ACC112 (cell line): Measurements from ENCODE around the gene CNGA2.

ENCODE experiments used
- H2AFZ ChIP-seq: fragments of 200-600 bp; sonication (generic); one replicate; pipeline ENCODE4 v1.6.0; 2017; ENCODE audit warnings: antibody characterized with exemption, low read length; ENCODE audit not compliant: unreplicated experiment
- H3K27ac ChIP-seq: fragments of 200-600 bp; sonication (generic); 2 replicates; pipeline ENCODE4 v1.5.1; 2014; ENCODE audit warnings: low read depth, mild to moderate bottlenecking, antibody characterized with exemption, low read length, moderate library complexity
- H3K27me3 ChIP-seq: fragments of 200-600 bp; sonication (generic); 2 replicates; pipeline ENCODE4 v1.6.1; 2014; ENCODE audit warnings: mild to moderate bottlenecking, antibody characterized with exemption, low read length, moderate library complexity, mixed read lengths; ENCODE audit not compliant: insufficient read depth
- H3K36me3 ChIP-seq: fragments of 200-600 bp; sonication (generic); 2 replicates; pipeline ENCODE4 v1.6.1; 2016; ENCODE audit warnings: mild to moderate bottlenecking, antibody characterized with exemption, low read length, moderate library complexity, mixed read lengths; ENCODE audit not compliant: insufficient read depth
- H3K4me1 ChIP-seq: fragments of 200-600 bp; sonication (generic); one replicate; pipeline ENCODE4 v1.6.1; 2016; ENCODE audit warnings: low read length, mixed read lengths; ENCODE audit not compliant: insufficient read depth, unreplicated experiment, control insufficient read depth
- H3K4me3 ChIP-seq: fragments of 200-600 bp; sonication (generic); 2 replicates; pipeline ENCODE4 v1.5.1; 2014; ENCODE audit warnings: mild to moderate bottlenecking, low read depth, low read length
- H3K79me2 ChIP-seq: fragments of 200-600 bp; sonication (generic); one replicate; pipeline ENCODE4 v1.6.0; 2016; ENCODE audit warnings: low read length; ENCODE audit not compliant: control insufficient read depth, unreplicated experiment, insufficient read depth

The CNGA2 gene

DNA sequence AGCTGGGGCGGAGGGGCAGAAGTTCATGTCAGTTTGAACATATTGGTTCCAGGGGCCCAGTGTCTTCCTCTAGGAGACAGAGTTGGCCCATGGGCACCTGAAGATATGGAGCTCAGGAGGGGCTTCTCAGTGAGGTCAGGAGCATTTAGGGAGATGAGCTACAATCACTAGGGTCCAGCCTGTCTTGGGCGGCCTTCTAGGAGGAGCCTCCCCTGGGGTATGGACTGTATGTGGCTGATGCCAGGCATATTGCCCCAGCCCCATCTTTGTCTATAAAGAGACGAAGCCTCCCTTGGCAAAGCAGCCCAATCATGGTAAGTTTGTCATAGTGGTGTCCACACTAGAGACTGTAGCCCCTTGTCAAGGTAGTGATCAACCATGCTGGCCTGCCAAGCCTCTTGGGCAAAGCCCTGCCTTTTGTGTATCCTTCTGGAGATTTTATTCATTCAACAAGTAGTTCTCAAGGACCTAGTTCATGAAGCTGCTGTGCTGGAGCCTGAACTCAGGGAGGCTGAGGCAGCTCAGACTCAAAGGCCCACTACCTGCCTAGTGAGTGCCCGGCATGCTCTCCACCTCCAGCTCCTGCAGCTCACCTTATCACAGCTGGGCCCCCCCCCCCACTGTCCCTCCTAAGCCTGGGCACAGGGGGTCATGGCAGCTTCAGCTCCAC, 5.4 kb upstream of the CNGA2 start:
- Histone ChIP-seq H2AFZ (no peak overlapping the region), H3K4me1 (no peaks in the 10 kb centered on the region), H3K36me3 (no peaks in the 10 kb centered on the region), H3K79me2 (no peaks in the 10 kb centered on the region), H3K27me3 (no peaks in the 10 kb centered on the region), H3K4me3 (no peak overlapping the region), H3K27ac (no peak overlapping the region)

GRCh38 chrX:151735219-151735618, 673 bp downstream of the CNGA2 start:
- H2AFZ ChIP-seq: no peak overlapping the region
- H3K4me1 ChIP-seq: no peaks in the 10 kb centered on the region
- H3K27me3 ChIP-seq: no peaks in the 10 kb centered on the region
- no peak overlapping the region for H3K4me3 ChIP-seq
- H3K79me2 ChIP-seq: no peaks in the 10 kb centered on the region
- H3K27ac ChIP-seq: no peak overlapping the region
- H3K36me3 ChIP-seq: no peaks in the 10 kb centered on the region

- Histone ChIP-seq H2AFZ (no peak overlapping the region), H3K27ac (no peak overlapping the region), H3K36me3 (no peaks in the 10 kb centered on the region), H3K79me2 (no peaks in the 10 kb centered on the region), H3K4me1 (no peaks in the 10 kb centered on the region), H3K4me3 (no peak overlapping the region), H3K27me3 (no peaks in the 10 kb centered on the region)
These were observed 2.1 kb downstream of the CNGA2 start for GRCh38 chrX:151736685-151737084.

DNA sequence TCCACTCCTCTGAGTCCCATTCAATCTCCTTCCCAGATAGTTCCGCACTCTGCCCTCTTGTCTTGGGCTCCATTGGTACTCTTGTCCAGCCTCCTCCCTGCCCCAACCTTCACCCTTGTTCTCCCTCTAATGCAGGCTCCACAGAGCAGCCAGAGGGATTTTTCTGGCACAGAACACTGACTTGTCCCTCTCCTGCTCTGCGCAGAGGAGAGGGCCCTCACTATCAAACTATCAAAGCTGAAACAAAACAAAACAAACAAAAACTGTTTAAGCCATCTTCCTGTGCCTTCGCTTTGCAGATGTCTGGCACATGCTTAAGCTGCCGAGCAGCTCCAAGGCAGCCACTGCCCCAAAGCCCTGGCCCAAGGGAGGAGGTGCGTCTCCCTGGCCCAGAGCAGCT, 2.9 kb downstream of the CNGA2 start:
- Histone ChIP-seq H3K27ac (no peak overlapping the region), H3K4me1 (no peaks in the 10 kb centered on the region), H3K27me3 (no peaks in the 10 kb centered on the region), H3K4me3 (no peak overlapping the region), H2AFZ (no peak overlapping the region), H3K79me2 (no peaks in the 10 kb centered on the region), H3K36me3 (no peaks in the 10 kb centered on the region)

DNA sequence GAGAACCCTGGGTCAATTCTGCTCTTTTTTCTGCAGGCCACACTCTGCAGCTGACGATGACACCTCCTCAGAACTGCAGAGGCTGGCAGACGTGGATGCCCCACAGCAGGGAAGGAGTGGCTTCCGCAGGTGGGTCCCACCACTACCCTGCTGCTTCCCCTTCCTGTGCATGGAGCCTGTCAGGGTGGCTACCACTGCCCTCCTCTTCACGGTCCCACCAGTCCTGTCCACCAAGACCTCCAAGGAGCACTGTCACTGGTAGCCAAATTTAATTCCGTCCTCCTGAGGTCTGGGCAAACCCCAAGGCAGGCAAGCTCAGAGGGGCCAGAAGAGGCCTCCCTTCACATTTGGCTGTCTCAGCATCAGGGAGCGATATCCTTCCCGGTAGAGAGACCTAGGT, 4.2 kb downstream of the CNGA2 start:
- Histone ChIP-seq H3K36me3 (no peaks in the 10 kb centered on the region), H3K4me3 (no peak overlapping the region), H3K4me1 (no peaks in the 10 kb centered on the region), H3K79me2 (no peaks in the 10 kb centered on the region), H3K27ac (no peak overlapping the region), H3K27me3 (no peaks in the 10 kb centered on the region), H2AFZ (no peak overlapping the region)

- Histone ChIP-seq H3K36me3 (no peaks in the 10 kb centered on the region), H3K27ac (no peak overlapping the region), H3K79me2 (no peaks in the 10 kb centered on the region), H3K4me1 (no peaks in the 10 kb centered on the region), H3K4me3 (no peak overlapping the region), H2AFZ (no peak overlapping the region), H3K27me3 (no peaks in the 10 kb centered on the region)
These were observed 7.1 kb downstream of the CNGA2 start for GRCh38 chrX:151741606-151742005.

- no peak overlapping the region for H3K4me3 ChIP-seq
- H3K27ac ChIP-seq: no peak overlapping the region
- no peaks in the 10 kb centered on the region for H3K27me3 ChIP-seq
- no peaks in the 10 kb centered on the region for H3K36me3 ChIP-seq
- H2AFZ ChIP-seq: no peak overlapping the region
- H3K79me2 ChIP-seq: no peaks in the 10 kb centered on the region
- no peaks in the 10 kb centered on the region for H3K4me1 ChIP-seq
These were observed 7.8 kb downstream of the CNGA2 start for GRCh38 chrX:151742311-151742710.

DNA sequence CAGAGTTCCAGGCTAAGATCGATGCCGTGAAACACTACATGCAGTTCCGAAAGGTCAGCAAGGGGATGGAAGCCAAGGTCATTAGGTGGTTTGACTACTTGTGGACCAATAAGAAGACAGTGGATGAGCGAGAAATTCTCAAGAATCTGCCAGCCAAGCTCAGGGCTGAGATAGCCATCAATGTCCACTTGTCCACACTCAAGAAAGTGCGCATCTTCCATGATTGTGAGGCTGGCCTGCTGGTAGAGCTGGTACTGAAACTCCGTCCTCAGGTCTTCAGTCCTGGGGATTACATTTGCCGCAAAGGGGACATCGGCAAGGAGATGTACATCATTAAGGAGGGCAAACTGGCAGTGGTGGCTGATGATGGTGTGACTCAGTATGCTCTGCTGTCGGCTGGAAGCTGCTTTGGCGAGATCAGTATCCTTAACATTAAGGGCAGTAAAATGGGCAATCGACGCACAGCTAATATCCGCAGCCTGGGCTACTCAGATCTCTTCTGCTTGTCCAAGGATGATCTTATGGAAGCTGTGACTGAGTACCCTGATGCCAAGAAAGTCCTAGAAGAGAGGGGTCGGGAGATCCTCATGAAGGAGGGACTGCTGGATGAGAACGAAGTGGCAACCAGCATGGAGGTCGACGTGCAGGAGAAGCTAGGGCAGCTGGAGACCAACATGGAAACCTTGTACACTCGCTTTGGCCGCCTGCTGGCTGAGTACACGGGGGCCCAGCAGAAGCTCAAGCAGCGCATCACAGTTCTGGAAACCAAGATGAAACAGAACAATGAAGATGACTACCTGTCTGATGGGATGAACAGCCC, 9.3 kb downstream of the CNGA2 start:
- Histone ChIP-seq H3K27me3 (peaks cover 4% of the 10 kb centered on the region; the same call in 1 of the 2 replicates), H3K4me1 (no peaks in the 10 kb centered on the region), H3K27ac (no peak overlapping the region), H2AFZ (no peak overlapping the region), H3K36me3 (no peaks in the 10 kb centered on the region), H3K4me3 (no peak overlapping the region), H3K79me2 (no peaks in the 10 kb centered on the region)

- no peaks in the 10 kb centered on the region for H3K36me3 ChIP-seq
- no peaks in the 10 kb centered on the region for H3K79me2 ChIP-seq
- peaks cover 4% of the 10 kb centered on the region; the same call in 1 of the 2 replicates for H3K27me3 ChIP-seq
- H3K4me1 ChIP-seq: no peaks in the 10 kb centered on the region
- H2AFZ ChIP-seq: no peak overlapping the region
- no peak overlapping the region for H3K4me3 ChIP-seq
- no peak overlapping the region for H3K27ac ChIP-seq
These were observed 11.1 kb downstream of the CNGA2 start for GRCh38 chrX:151745651-151746050.

DNA sequence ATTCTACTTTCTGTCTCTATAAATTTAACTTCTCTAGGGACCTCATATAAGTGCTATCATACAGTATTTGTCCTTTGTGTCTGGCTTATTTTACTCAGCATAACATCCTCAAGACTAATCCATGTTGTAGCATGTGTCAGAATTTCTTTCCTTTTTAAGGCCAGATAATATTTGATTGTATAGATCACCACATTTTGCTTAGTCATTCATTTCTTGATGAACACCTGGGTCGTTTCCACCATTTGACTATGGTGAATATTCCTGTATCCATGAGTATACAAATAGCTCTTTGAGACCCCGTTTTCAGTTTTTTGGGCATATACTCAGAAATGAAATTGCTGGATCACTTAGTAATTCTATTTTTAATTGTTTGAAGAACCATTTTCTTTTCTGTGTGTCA, 12.0 kb downstream of the CNGA2 start:
- peaks cover 4% of the 10 kb centered on the region; the same call in 1 of the 2 replicates for H3K27me3 ChIP-seq
- H2AFZ ChIP-seq: no peak overlapping the region
- no peak overlapping the region for H3K27ac ChIP-seq
- no peaks in the 10 kb centered on the region for H3K36me3 ChIP-seq
- no peak overlapping the region for H3K4me3 ChIP-seq
- H3K4me1 ChIP-seq: no peaks in the 10 kb centered on the region
- H3K79me2 ChIP-seq: no peaks in the 10 kb centered on the region

DNA sequence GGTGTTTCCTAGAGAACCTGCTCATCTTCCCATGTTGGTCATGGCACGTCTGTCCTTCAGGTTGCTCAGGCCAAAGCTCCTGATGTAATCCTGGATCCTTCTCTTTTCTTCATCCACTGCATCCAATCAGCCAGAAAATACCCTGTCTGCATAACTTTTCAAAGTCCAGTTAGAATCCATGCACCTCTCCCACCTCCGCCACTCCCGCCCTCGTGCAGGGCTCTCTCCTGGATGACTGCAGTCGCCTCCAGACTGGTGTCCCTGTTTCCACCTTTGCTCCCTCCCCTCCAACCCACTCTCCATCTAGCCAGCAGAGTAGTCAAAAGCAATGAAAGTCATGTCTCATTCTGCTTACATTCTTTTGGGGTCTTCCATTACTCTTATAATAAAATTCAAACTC, 16.0 kb downstream of the CNGA2 start:
- H3K27me3 ChIP-seq: peaks cover 4% of the 10 kb centered on the region; the same call in 1 of the 2 replicates
- H3K4me3 ChIP-seq: no peak overlapping the region

More for the DNA sequence above, 16.0 kb downstream of the CNGA2 start:
- H3K4me1 ChIP-seq: peaks cover 8% of the 10 kb centered on the region
- H2AFZ ChIP-seq: no peak overlapping the region
- H3K79me2 ChIP-seq: no peaks in the 10 kb centered on the region
- H3K36me3 ChIP-seq: no peaks in the 10 kb centered on the region
- H3K27ac ChIP-seq: no peak overlapping the region
